SK-N-SH treated with all-trans-retinoic acid at 6 μM for 48 hours (cell line): ENCODE data around the gene CLPTM1L.
"Not testable (repeated sequence)": the region's sequence is repeated elsewhere in the genome, so short reads cannot be mapped to it uniquely, and the experiment has no call there.

Experiments used
- ATAC-seq: fragments of 200-7000 bp; cut with Tn5 transposase; 3 replicates; pipeline ENCODE4 v1.9.1; 2020; ENCODE audit warnings: mild to moderate bottlenecking, moderate library complexity
- BACH2 ChIP-seq: fragments of 250-450 bp; sonication (Bioruptor Pico); IDR thresholded peaks from 2 replicates; pipeline ENCODE4 v1.9.0; 2021; ENCODE audit warnings: mild to moderate bottlenecking, borderline replicate concordance
- CREB5 ChIP-seq: fragments of 250-450 bp; sonication (Bioruptor Pico); IDR thresholded peaks from 2 replicates; pipeline ENCODE4 v1.5.1; 2020; ENCODE audit warnings: low read depth, mild to moderate bottlenecking, moderate library complexity
- CSDC2 ChIP-seq: fragments of 250-450 bp; sonication (Bioruptor Pico); IDR thresholded peaks from 2 replicates; pipeline ENCODE4 v1.5.0; 2020; ENCODE audit warnings: mild to moderate bottlenecking, moderate library complexity
- CSRNP3 ChIP-seq: fragments of 250-450 bp; sonication (Bioruptor Pico); IDR thresholded peaks from 2 replicates; pipeline ENCODE4 v1.5.1; 2021; ENCODE audit warnings: mild to moderate bottlenecking, moderate library complexity
- ESRRG ChIP-seq: fragments of 250-450 bp; sonication (Bioruptor Pico); IDR thresholded peaks from 2 replicates; pipeline ENCODE4 v1.6.1; 2021; ENCODE audit warnings: mild to moderate bottlenecking
- ISL1 ChIP-seq: fragments of 250-450 bp; sonication (Bioruptor Pico); IDR thresholded peaks from 2 replicates; pipeline ENCODE4 v2.1.2; 2022; ENCODE audit warnings: mild to moderate bottlenecking, moderate library complexity
- POU6F1 ChIP-seq: fragments of 250-450 bp; sonication (Bioruptor Pico); IDR thresholded peaks from 2 replicates; pipeline ENCODE4 v1.8.0; 2021; ENCODE audit warnings: low read depth, mild to moderate bottlenecking, moderate library complexity, borderline replicate concordance
- PPARA ChIP-seq: fragments of 250-450 bp; sonication (Bioruptor Pico); IDR thresholded peaks from 2 replicates; pipeline ENCODE4 v1.5.0; 2020; ENCODE audit warnings: mild to moderate bottlenecking, borderline replicate concordance
- RARB ChIP-seq: fragments of 250-450 bp; sonication (Bioruptor Pico); IDR thresholded peaks from 2 replicates; pipeline ENCODE4 v1.8.0; 2021; ENCODE audit warnings: mild to moderate bottlenecking, moderate library complexity
- SNAI2 ChIP-seq: fragments of 250-450 bp; sonication (Bioruptor Pico); IDR thresholded peaks from 2 replicates; pipeline ENCODE4 v1.5.0; 2020; ENCODE audit warnings: mild to moderate bottlenecking, moderate library complexity
- TCF4 ChIP-seq: fragments of 250-450 bp; sonication (Bioruptor Pico); IDR thresholded peaks from 2 replicates; pipeline ENCODE4 v1.8.0; 2021; ENCODE audit warnings: mild to moderate bottlenecking, moderate library complexity, borderline replicate concordance
- TOX ChIP-seq: fragments of 250-450 bp; sonication (Bioruptor Pico); IDR thresholded peaks from 2 replicates; pipeline ENCODE4 v1.8.0; 2021; ENCODE audit warnings: mild to moderate bottlenecking, moderate library complexity, borderline replicate concordance
- ZFP30 ChIP-seq: fragments of 450-650 bp; formaldehyde crosslinking; IDR thresholded peaks from 2 replicates; pipeline ENCODE4 v1.5.0; 2022; ENCODE audit warnings: mild to moderate bottlenecking, moderate library complexity
- ZNF565 ChIP-seq: fragments of 450-650 bp; formaldehyde crosslinking; conservative IDR thresholded peaks from 2 replicates; pipeline ENCODE4 v1.5.0; 2020; ENCODE audit warnings: low read depth, mild to moderate bottlenecking, moderate library complexity
- ZNF70 ChIP-seq: fragments of 450-650 bp; formaldehyde crosslinking; IDR thresholded peaks from 2 replicates; pipeline ENCODE4 v1.5.0; 2020; ENCODE audit warnings: mild to moderate bottlenecking, moderate library complexity
- ZNF8 ChIP-seq: fragments of 450-650 bp; formaldehyde crosslinking; IDR thresholded peaks from 2 replicates; pipeline ENCODE4 v1.5.0; 2020; ENCODE audit warnings: mild to moderate bottlenecking, moderate library complexity

The CLPTM1L gene

GRCh38 chr5:1332461-1333001 is 12.4 kb downstream of the CLPTM1L start:
- ATAC-seq, result peak; percentile 40
- no peak for TF ChIP-seq TOX
- no peak for TF ChIP-seq POU6F1 (CRISPR knock-in tag)
- TF ChIP-seq ESRRG (CRISPR knock-in tag), result no peak

GRCh38 chr5:1331861-1332405 is 13.0 kb downstream of the CLPTM1L start:
- TF ChIP-seq CREB5 (CRISPR knock-in tag) (no peak), ZNF70 (CRISPR knock-in tag) (no peak), SNAI2 (CRISPR knock-in tag) (no peak), TCF4 (no peak), ESRRG (CRISPR knock-in tag) (no peak), TOX (no peak), CSDC2 (CRISPR knock-in tag) (no peak), PPARA (CRISPR knock-in tag) (no peak), ZFP30 (CRISPR knock-in tag) (no peak), ISL1 (CRISPR knock-in tag) (no peak), BACH2 (CRISPR knock-in tag) (no peak), ZNF565 (no peak)
- ATAC-seq, result peak; percentile 15; the same call in 2 of the 3 replicates

- TF ChIP-seq TCF4, result no peak
- no peak for TF ChIP-seq SNAI2 (CRISPR knock-in tag)
- no peak for TF ChIP-seq POU6F1 (CRISPR knock-in tag)
- ATAC-seq, result no peak
These were observed 13.8 kb downstream of the CLPTM1L start for GRCh38 chr5:1330847-1331831.

GRCh38 chr5:1330146-1330846 is 14.6 kb downstream of the CLPTM1L start:
- TF ChIP-seq POU6F1 (CRISPR knock-in tag) (no peak), RARB (CRISPR knock-in tag) (no peak), ZFP30 (CRISPR knock-in tag) (no peak)
- TF ChIP-seq, all 23 proteins: peak for 0
- ATAC-seq, result no peak

- ATAC-seq, result no peak
- TF ChIP-seq ZNF8 (no peak), CSRNP3 (CRISPR knock-in tag) (no peak), ISL1 (CRISPR knock-in tag) (no peak), CSDC2 (CRISPR knock-in tag) (no peak), CREB5 (CRISPR knock-in tag) (no peak)
These were observed 15.8 kb downstream of the CLPTM1L start for GRCh38 chr5:1329111-1329579.

- not testable (repeated sequence) for ATAC-seq
These were observed 16.4 kb downstream of the CLPTM1L start for GRCh38 chr5:1328237-1329110.
